Gastrocnemius medialis (tissue), 4 donors: ENCODE results near the gene KCNK15.
A peak's percentile ranks its signal among the peaks of the same experiment; 100 is the strongest.

Experiments used
- POLR2A ChIP-seq, 2 donors: fragments of 450-650 bp; IDR thresholded peaks; one replicate each; pipeline ENCODE4 v1.6.1; 2017; ENCODE audit warnings: antibody characterized with exemption in 2 of 2, mild to moderate bottlenecking in 2 of 2, moderate library complexity in 2 of 2
- TF ChIP-seq, protein P1 (sequence below), 5 experiments: fragments of 450-650 bp in 3 of 5; fragments of 200-600 bp in 2 of 5; sonication (generic) in 2 of 5; IDR thresholded peaks in 4 of 5; conservative IDR thresholded peaks in 1 of 5; 1 replicate in 4 of 5; 2 replicates in 1 of 5; pipeline ENCODE4 v1.5.1; 2016 to 2019; ENCODE audit warnings: antibody characterized with exemption in 5 of 5, mild to moderate bottlenecking in 3 of 5, moderate library complexity in 3 of 5

DNA sequence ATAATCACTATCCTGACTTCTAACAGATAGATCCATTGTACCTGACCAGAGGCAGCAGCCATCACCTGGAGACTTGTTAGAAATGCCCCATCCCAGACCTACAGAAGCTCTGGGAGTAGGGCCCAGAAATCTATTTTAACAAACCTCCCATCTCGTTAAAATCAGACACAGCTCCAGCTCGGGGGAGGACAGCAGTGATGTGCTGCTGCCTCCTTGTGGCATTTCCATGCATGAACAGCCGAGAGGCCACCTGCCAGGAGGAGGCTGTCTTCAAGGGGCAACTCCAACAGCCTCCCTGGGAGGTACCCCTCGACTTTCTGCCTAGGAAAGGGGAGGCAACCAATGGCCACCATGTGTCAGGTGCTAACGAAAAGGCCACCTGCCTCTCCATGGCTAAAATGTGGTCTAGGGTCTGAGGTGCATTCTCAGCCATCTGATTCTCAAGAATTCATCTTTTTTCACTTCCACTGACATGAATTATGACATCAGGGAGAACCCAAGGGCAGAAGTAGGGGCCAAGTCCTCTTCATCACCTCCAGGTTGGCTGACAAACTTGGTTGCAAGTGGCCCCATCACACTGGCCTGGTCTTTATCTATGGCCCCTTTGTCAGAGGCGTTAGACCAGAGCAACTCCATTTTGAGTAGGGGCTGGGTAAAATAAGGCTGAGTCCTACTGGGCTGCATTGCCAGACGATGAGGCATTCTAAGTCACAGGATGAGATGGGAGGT is 12.2 kb upstream of the KCNK15 start:
- TF ChIP-seq, protein P1, sequence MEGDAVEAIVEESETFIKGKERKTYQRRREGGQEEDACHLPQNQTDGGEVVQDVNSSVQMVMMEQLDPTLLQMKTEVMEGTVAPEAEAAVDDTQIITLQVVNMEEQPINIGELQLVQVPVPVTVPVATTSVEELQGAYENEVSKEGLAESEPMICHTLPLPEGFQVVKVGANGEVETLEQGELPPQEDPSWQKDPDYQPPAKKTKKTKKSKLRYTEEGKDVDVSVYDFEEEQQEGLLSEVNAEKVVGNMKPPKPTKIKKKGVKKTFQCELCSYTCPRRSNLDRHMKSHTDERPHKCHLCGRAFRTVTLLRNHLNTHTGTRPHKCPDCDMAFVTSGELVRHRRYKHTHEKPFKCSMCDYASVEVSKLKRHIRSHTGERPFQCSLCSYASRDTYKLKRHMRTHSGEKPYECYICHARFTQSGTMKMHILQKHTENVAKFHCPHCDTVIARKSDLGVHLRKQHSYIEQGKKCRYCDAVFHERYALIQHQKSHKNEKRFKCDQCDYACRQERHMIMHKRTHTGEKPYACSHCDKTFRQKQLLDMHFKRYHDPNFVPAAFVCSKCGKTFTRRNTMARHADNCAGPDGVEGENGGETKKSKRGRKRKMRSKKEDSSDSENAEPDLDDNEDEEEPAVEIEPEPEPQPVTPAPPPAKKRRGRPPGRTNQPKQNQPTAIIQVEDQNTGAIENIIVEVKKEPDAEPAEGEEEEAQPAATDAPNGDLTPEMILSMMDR (IDR thresholded peaks at IDR 0.05 in 4 of 5, conservative IDR thresholded peaks at IDR 0.05 in 1 of 5): peak; percentile 94 to 98 (median 96)
- no peak for TF ChIP-seq POLR2A (IDR thresholded peaks at IDR 0.05)
